Endodermal cell (in vitro differentiated cells): ENCODE measurements around the gene RIMBP2. TPM values are rescaled to one million over a fixed set of nuclear protein-coding genes. Genes with fewer than 3 reads are reported as not detected.

ENCODE experiments used
- DNase-seq: peaks from one replicate; pipeline ENCODE4 v3.0.0-alpha.2; 2017
- H3K27ac ChIP-seq: 2 replicates; pipeline ENCODE4 v1.5.1; 2013; ENCODE audit warnings: mild to moderate bottlenecking, low read depth, low read length, moderate library complexity
- H3K27me3 ChIP-seq: 2 replicates; pipeline ENCODE4 v1.6.1; 2013; ENCODE audit warnings: mild to moderate bottlenecking, low read length, moderate library complexity; ENCODE audit not compliant: insufficient read depth, control insufficient read depth, poor library complexity, severe bottlenecking
- H3K36me3 ChIP-seq: 2 replicates; pipeline ENCODE4 v1.7.0; 2013; ENCODE audit warnings: mild to moderate bottlenecking, low read length, moderate library complexity; ENCODE audit not compliant: control insufficient read depth, insufficient read depth
- H3K4me1 ChIP-seq: one replicate; pipeline ENCODE4 v1.7.0; 2013; ENCODE audit warnings: low read length; ENCODE audit not compliant: control insufficient read depth, insufficient read depth
- H3K4me3 ChIP-seq: 2 replicates; pipeline ENCODE4 v1.5.1; 2013; ENCODE audit warnings: mild to moderate bottlenecking, low read length, moderate library complexity
- H3K9ac ChIP-seq: 2 replicates; pipeline ENCODE4 v1.6.1; 2013; ENCODE audit warnings: mild to moderate bottlenecking, low read length, moderate library complexity; ENCODE audit not compliant: poor library complexity, severe bottlenecking; ENCODE audit errors: extremely low read depth
- H3K9me3 ChIP-seq: 2 replicates; pipeline ENCODE4 v1.6.1; 2013; ENCODE audit warnings: mild to moderate bottlenecking, low read length, moderate library complexity; ENCODE audit not compliant: control insufficient read depth
- H3K27ac Mint-ChIP-seq: 2 replicates; pipeline ENCODE4 v1.8.0; 2020; ENCODE audit warnings: mixed read lengths
- H3K27me3 Mint-ChIP-seq: 2 replicates; pipeline ENCODE4 v1.8.0; 2021; ENCODE audit warnings: mild to moderate bottlenecking, mixed read lengths; ENCODE audit not compliant: insufficient read depth
- H3K36me3 Mint-ChIP-seq: 2 replicates; pipeline ENCODE4 v1.8.0; 2020; ENCODE audit warnings: low read depth, mixed read lengths
- H3K4me1 Mint-ChIP-seq: 2 replicates; pipeline ENCODE4 v1.8.0; 2020; ENCODE audit warnings: mixed read lengths
- H3K4me3 Mint-ChIP-seq: 2 replicates; pipeline ENCODE4 v1.8.0; 2020; ENCODE audit warnings: mild to moderate bottlenecking, moderate library complexity, mixed read lengths
- H3K9me3 Mint-ChIP-seq: 2 replicates; pipeline ENCODE4 v1.8.0; 2020; ENCODE audit warnings: mild to moderate bottlenecking, mixed read lengths
- WGBS, 2 experiments: methylation state at CpG; one replicate each; pipeline versions ENCODE4 v1.1.5 to v1.1.7; 2013; ENCODE audit warnings: missing lambda C conversion rate in 2 of 2, mixed read lengths in 1 of 2; ENCODE audit not compliant: insufficient coverage in 1 of 2, insufficient read length in 1 of 2; 5-methylcytosine and 5-hydroxymethylcytosine counted together
- total RNA-seq, 2 donors: library from RNA; stranded (reverse); fragmentation: NEBNext Ultra II Directional in 1 of 2; extraction: Animal tissue kit (Norgen Biotek cat#: 25700) in 1 of 2; gene quantifications; 2 replicates in 1 of 2; 3 replicates in 1 of 2; pipeline ENCODE4 v1.2.1, GENCODE V29; 2021
- TF ChIP-seq, protein P1 (sequence below): fragments of 200-600 bp; sonication (generic); conservative IDR thresholded peaks from 2 replicates; pipeline ENCODE4 v1.5.0; 2021; ENCODE audit warnings: antibody characterized with exemption, mild to moderate bottlenecking

RIMBP2 gene
- total RNA-seq, 2 donors from 2014 or later, result 0.13 to 3.4 TPM

DNA sequence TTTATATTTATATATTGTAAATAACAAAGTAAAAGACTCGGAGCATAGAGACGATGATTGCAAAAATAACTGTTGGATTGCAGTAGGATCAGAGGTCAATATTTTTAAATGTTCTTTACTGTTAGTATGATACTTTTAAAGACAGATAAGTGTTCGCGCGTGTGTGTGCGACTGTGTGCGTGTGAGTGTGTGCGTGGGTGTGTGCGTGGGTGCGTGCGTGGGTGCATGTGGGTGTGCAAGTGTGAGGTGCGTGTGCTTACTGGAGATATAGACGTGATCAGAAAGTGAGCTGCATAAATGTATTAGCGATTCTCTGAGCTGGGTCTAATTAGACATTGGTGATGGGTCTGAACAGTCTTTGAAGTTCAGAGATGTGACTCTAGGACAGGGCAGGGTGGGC lies 142.9 kb downstream of the RIMBP2 start:
- peak; percentile 22 for DNase-seq
- Mint-ChIP-seq H3K9me3 (no peaks in the 10 kb centered on the region), H3K4me1 (no peaks in the 10 kb centered on the region), H3K4me3 (no peak overlapping the region), H3K27me3 (no peaks in the 10 kb centered on the region), H3K36me3 (no peaks in the 10 kb centered on the region), H3K27ac (no peak overlapping the region)
- Histone ChIP-seq H3K4me1 (no peaks in the 10 kb centered on the region), H3K27me3 (no peaks in the 10 kb centered on the region), H3K4me3 (no peak overlapping the region), H3K27ac (no peak overlapping the region), H3K9ac (no peak overlapping the region), H3K36me3 (no peaks in the 10 kb centered on the region), H3K9me3 (no peaks in the 10 kb centered on the region)
- 90 to 91% methylated on average over 12 to 14 of the region's 14 CpGs for WGBS, 2 experiments
- TF ChIP-seq, protein P1, sequence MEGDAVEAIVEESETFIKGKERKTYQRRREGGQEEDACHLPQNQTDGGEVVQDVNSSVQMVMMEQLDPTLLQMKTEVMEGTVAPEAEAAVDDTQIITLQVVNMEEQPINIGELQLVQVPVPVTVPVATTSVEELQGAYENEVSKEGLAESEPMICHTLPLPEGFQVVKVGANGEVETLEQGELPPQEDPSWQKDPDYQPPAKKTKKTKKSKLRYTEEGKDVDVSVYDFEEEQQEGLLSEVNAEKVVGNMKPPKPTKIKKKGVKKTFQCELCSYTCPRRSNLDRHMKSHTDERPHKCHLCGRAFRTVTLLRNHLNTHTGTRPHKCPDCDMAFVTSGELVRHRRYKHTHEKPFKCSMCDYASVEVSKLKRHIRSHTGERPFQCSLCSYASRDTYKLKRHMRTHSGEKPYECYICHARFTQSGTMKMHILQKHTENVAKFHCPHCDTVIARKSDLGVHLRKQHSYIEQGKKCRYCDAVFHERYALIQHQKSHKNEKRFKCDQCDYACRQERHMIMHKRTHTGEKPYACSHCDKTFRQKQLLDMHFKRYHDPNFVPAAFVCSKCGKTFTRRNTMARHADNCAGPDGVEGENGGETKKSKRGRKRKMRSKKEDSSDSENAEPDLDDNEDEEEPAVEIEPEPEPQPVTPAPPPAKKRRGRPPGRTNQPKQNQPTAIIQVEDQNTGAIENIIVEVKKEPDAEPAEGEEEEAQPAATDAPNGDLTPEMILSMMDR, result no peak

GRCh38 chr12:130572553-130572952 lies 143.5 kb downstream of the RIMBP2 start:
- Mint-ChIP-seq H3K9me3 (no peaks in the 10 kb centered on the region), H3K4me3 (no peak overlapping the region), H3K27me3 (no peaks in the 10 kb centered on the region), H3K36me3 (no peaks in the 10 kb centered on the region), H3K4me1 (no peaks in the 10 kb centered on the region), H3K27ac (no peak overlapping the region)
- Histone ChIP-seq H3K36me3 (no peaks in the 10 kb centered on the region), H3K4me3 (no peak overlapping the region), H3K9ac (no peak overlapping the region), H3K27me3 (no peaks in the 10 kb centered on the region), H3K4me1 (no peaks in the 10 kb centered on the region), H3K9me3 (no peaks in the 10 kb centered on the region), H3K27ac (no peak overlapping the region)
- WGBS, 2 experiments, result 93% methylated on average over 7 to 11 of the region's 11 CpGs
- DNase-seq, result no peak
- TF ChIP-seq, protein P1, result no peak

GRCh38 chr12:130571734-130572133 lies 144.4 kb downstream of the RIMBP2 start:
- Mint-ChIP-seq H3K4me3 (no peak overlapping the region), H3K27me3 (no peaks in the 10 kb centered on the region), H3K27ac (no peak overlapping the region), H3K9me3 (peaks cover 3% of the 10 kb centered on the region), H3K36me3 (no peaks in the 10 kb centered on the region), H3K4me1 (no peaks in the 10 kb centered on the region)
- no peaks in the 10 kb centered on the region for H3K4me1 ChIP-seq
- no peak overlapping the region for H3K4me3 ChIP-seq
- no peak for DNase-seq
- H3K9me3 ChIP-seq, result no peaks in the 10 kb centered on the region
- H3K27ac ChIP-seq, result no peak overlapping the region
- no peaks in the 10 kb centered on the region for H3K36me3 ChIP-seq
- no peak overlapping the region for H3K9ac ChIP-seq
- TF ChIP-seq, protein P1, result no peak
- WGBS, 2 experiments, result 92 to 95% methylated on average over 4 to 8 of the region's 8 CpGs
- H3K27me3 ChIP-seq, result no peaks in the 10 kb centered on the region
